Measurements from ENCODE around the gene BMAL1.

GRCh38 chr11:13366266-13367026 is 88.9 kb downstream of the BMAL1 start:
- no peak for TF ChIP-seq POLR2A (IDR thresholded peaks at IDR 0.05)
- TF ChIP-seq EP300 (IDR thresholded peaks at IDR 0.05): no peak
- no peak for TF ChIP-seq CTCF (IDR thresholded peaks at IDR 0.05)
